KMS-11 (cell line): ENCODE measurements around the gene FHIT.

Experiments used
- H2AFZ ChIP-seq: fragments of 200-600 bp; sonication (generic); 2 replicates; pipeline ENCODE4 v1.6.1; 2016; ENCODE audit warnings: antibody characterized with exemption, mixed run types, low read depth
- H3K27ac ChIP-seq: fragments of 200-600 bp; sonication (generic); 2 replicates; pipeline ENCODE4 v1.6.1; 2016; ENCODE audit warnings: mild to moderate bottlenecking, mixed run types
- H3K27me3 ChIP-seq: fragments of 200-600 bp; sonication (generic); 2 replicates; pipeline ENCODE4 v1.6.1; 2017; ENCODE audit warnings: mild to moderate bottlenecking, low read depth, mixed run types, moderate library complexity; ENCODE audit not compliant: insufficient read depth
- H3K36me3 ChIP-seq: fragments of 200-600 bp; sonication (generic); 2 replicates; pipeline ENCODE4 v1.6.1; 2017; ENCODE audit warnings: mild to moderate bottlenecking, mixed run types; ENCODE audit not compliant: insufficient read depth
- H3K4me1 ChIP-seq: fragments of 200-600 bp; sonication (generic); 2 replicates; pipeline ENCODE4 v1.6.1; 2016; ENCODE audit warnings: mild to moderate bottlenecking, low read depth, mixed run types; ENCODE audit not compliant: poor library complexity, severe bottlenecking
- H3K4me2 ChIP-seq: fragments of 200-600 bp; sonication (generic); 2 replicates; pipeline ENCODE4 v1.7.0; 2016; ENCODE audit warnings: mild to moderate bottlenecking, mixed run types
- H3K4me3 ChIP-seq: fragments of 200-600 bp; sonication (generic); IDR thresholded peaks from 2 replicates; pipeline ENCODE4 v1.6.1; 2017; ENCODE audit warnings: low read depth, low read length, mixed read lengths; ENCODE audit not compliant: insufficient read depth
- H3K79me2 ChIP-seq: fragments of 200-600 bp; sonication (generic); 2 replicates; pipeline ENCODE4 v1.6.1; 2016; ENCODE audit warnings: low read depth, mixed run types; ENCODE audit not compliant: insufficient read depth
- H3K9ac ChIP-seq: fragments of 200-600 bp; sonication (generic); 2 replicates; pipeline ENCODE4 v1.6.1; 2016; ENCODE audit warnings: mild to moderate bottlenecking, mixed run types
- H4K20me1 ChIP-seq: fragments of 200-600 bp; sonication (generic); 2 replicates; pipeline ENCODE4 v1.6.1; 2016; ENCODE audit warnings: mild to moderate bottlenecking, mixed run types; ENCODE audit not compliant: insufficient read depth
- CTCF ChIP-seq: fragments of 200-600 bp; sonication (generic); conservative IDR thresholded peaks from 2 replicates; pipeline ENCODE4 v1.6.1; 2017; ENCODE audit warnings: low read depth, mild to moderate bottlenecking, antibody characterized with exemption, low read length, moderate library complexity, mixed read lengths

The FHIT gene

GRCh38 chr3:60199306-60199705 is 1051.9 kb downstream of the FHIT start:
- Histone ChIP-seq H3K4me1 (no peaks in the 10 kb centered on the region), H3K4me3 (no peak overlapping the region), H3K4me2 (no peak overlapping the region), H3K27me3 (no peaks in the 10 kb centered on the region), H3K9ac (no peak overlapping the region), H3K79me2 (no peaks in the 10 kb centered on the region), H3K36me3 (no peaks in the 10 kb centered on the region), H4K20me1 (no peaks in the 10 kb centered on the region), H3K27ac (no peak overlapping the region), H2AFZ (no peak overlapping the region)
- no peak for TF ChIP-seq CTCF

- no peak overlapping the region for H3K27ac ChIP-seq
- H4K20me1 ChIP-seq = no peaks in the 10 kb centered on the region
- no peak overlapping the region for H2AFZ ChIP-seq
- H3K9ac ChIP-seq = no peak overlapping the region
- no peaks in the 10 kb centered on the region for H3K27me3 ChIP-seq
- H3K4me1 ChIP-seq = no peaks in the 10 kb centered on the region
- H3K36me3 ChIP-seq = no peaks in the 10 kb centered on the region
- no peaks in the 10 kb centered on the region for H3K79me2 ChIP-seq
- H3K4me3 ChIP-seq = no peak overlapping the region
- TF ChIP-seq CTCF = no peak
- no peak overlapping the region for H3K4me2 ChIP-seq
These were observed 1053.0 kb downstream of the FHIT start for GRCh38 chr3:60198179-60198720.

GRCh38 chr3:60192297-60193114 is 1058.7 kb downstream of the FHIT start:
- Histone ChIP-seq H3K4me2 (no peak overlapping the region), H3K79me2 (no peaks in the 10 kb centered on the region), H3K4me3 (no peak overlapping the region)

GRCh38 chr3:60190073-60190472 is 1061.2 kb downstream of the FHIT start:
- Histone ChIP-seq H2AFZ (no peak overlapping the region), H4K20me1 (no peaks in the 10 kb centered on the region), H3K27ac (no peak overlapping the region), H3K79me2 (no peaks in the 10 kb centered on the region), H3K4me1 (no peaks in the 10 kb centered on the region), H3K9ac (no peak overlapping the region), H3K36me3 (no peaks in the 10 kb centered on the region), H3K27me3 (no peaks in the 10 kb centered on the region), H3K4me2 (no peak overlapping the region), H3K4me3 (no peak overlapping the region)
- no peak for TF ChIP-seq CTCF

More at GRCh38 chr3:60192297-60193114, 1058.7 kb downstream of the FHIT start:
- no peak overlapping the region for H3K9ac ChIP-seq
- H4K20me1 ChIP-seq = no peaks in the 10 kb centered on the region
- no peaks in the 10 kb centered on the region for H3K27me3 ChIP-seq
- no peaks in the 10 kb centered on the region for H3K4me1 ChIP-seq
- H3K36me3 ChIP-seq = no peaks in the 10 kb centered on the region
- TF ChIP-seq CTCF = no peak
- no peak overlapping the region for H3K27ac ChIP-seq
- H2AFZ ChIP-seq = no peak overlapping the region
